OCI-M2 (cell line): ENCODE results near the gene AMTN.
"Not testable (repeated sequence)": the region's sequence is repeated elsewhere in the genome, so short reads cannot be mapped to it uniquely, and the experiment has no call there.

Source experiments
- DNase-seq: peaks from one replicate; lab custom pipeline; 2025; ENCODE audit not compliant: unreplicated experiment; lab: John Stamatoyannopoulos, UW

Gene AMTN

GRCh38 chr4:70518269-70518668 lies at the start of gene AMTN:
Gene AMTN (plus strand): TSS chr4:70518569. CDS start chr4:70518778, 209 bp downstream.
- no peak for DNase-seq

- DNase-seq: no peak
Measured at GRCh38 chr4:70471897-70472296, 46.5 kb upstream of the AMTN start, which contains the start of gene MUC7. Gene MUC7 (plus strand): TSS chr4:70472197. CDS start chr4:70474022, 1,825 bp downstream.

- DNase-seq: no peak
Measured at GRCh38 chr4:70473679-70474078, 44.7 kb upstream of the AMTN start.

- DNase-seq: no peak
Measured at GRCh38 chr4:70488748-70489147, 29.6 kb upstream of the AMTN start.

GRCh38 chr4:70496231-70496630 lies 22.1 kb upstream of the AMTN start:
- DNase-seq: no peak

- DNase-seq: not testable (repeated sequence)
Measured at GRCh38 chr4:70501838-70502237, 16.5 kb upstream of the AMTN start.

- no peak for DNase-seq
Measured at GRCh38 chr4:70504733-70505132, 13.6 kb upstream of the AMTN start.

GRCh38 chr4:70505151-70505748 lies 13.1 kb upstream of the AMTN start:
- DNase-seq: no peak

- DNase-seq: no peak
Measured at GRCh38 chr4:70508801-70509200, 9.6 kb upstream of the AMTN start.

- DNase-seq: no peak
Measured at GRCh38 chr4:70511365-70511764, 7.0 kb upstream of the AMTN start.

GRCh38 chr4:70515367-70516250 lies 2.8 kb upstream of the AMTN start:
- no peak for DNase-seq

GRCh38 chr4:70518716-70519115 lies 347 bp downstream of the AMTN start:
- no peak for DNase-seq

- DNase-seq: no peak
Measured at GRCh38 chr4:70522626-70523025, 4.3 kb downstream of the AMTN start.

- DNase-seq: no peak
Measured at GRCh38 chr4:70530997-70531396, 12.6 kb downstream of the AMTN start.

GRCh38 chr4:70531981-70532380 lies 13.6 kb downstream of the AMTN start:
- DNase-seq: no peak

- no peak for DNase-seq
Measured at GRCh38 chr4:70533211-70533610, 14.8 kb downstream of the AMTN start.

GRCh38 chr4:70533791-70534190 lies 15.4 kb downstream of the AMTN start:
- no peak for DNase-seq

- DNase-seq: not testable (repeated sequence)
Measured at GRCh38 chr4:70534886-70535285, 16.5 kb downstream of the AMTN start.

- DNase-seq: no peak
Measured at GRCh38 chr4:70538869-70539268, 20.5 kb downstream of the AMTN start.

GRCh38 chr4:70544279-70544868 lies 26.0 kb downstream of the AMTN start:
- no peak for DNase-seq

- no peak for DNase-seq
Measured at GRCh38 chr4:70556856-70557255, 38.5 kb downstream of the AMTN start.
